IPS-15b (cell line): ENCODE results near the gene RND1.
"Not testable (repeated sequence)": the region's sequence is repeated elsewhere in the genome, so short reads cannot be mapped to it uniquely, and the experiment has no call there.

Experiments used
- H3K27me3 ChIP-seq: one replicate; pipeline ENCODE4 v1.6.1; 2013; ENCODE audit warnings: low read length; ENCODE audit not compliant: control insufficient read depth, insufficient read depth
- H3K36me3 ChIP-seq: one replicate; pipeline ENCODE4 v1.6.1; 2013; ENCODE audit warnings: low read length; ENCODE audit not compliant: control insufficient read depth, insufficient read depth
- H3K4me1 ChIP-seq: one replicate; pipeline ENCODE4 v1.6.1; 2013; ENCODE audit warnings: mild to moderate bottlenecking, low read length; ENCODE audit not compliant: control insufficient read depth, insufficient read depth
- H3K4me3 ChIP-seq: one replicate; pipeline ENCODE4 v1.5.1; 2013; ENCODE audit warnings: low read depth, low read length
- H3K9ac ChIP-seq: one replicate; pipeline ENCODE4 v1.6.1; 2013; ENCODE audit warnings: low read depth, mild to moderate bottlenecking, low read length
- H3K9me3 ChIP-seq: one replicate; pipeline ENCODE4 v1.6.1; 2013; ENCODE audit warnings: mild to moderate bottlenecking, low read length; ENCODE audit not compliant: control insufficient read depth, insufficient read depth

The RND1 gene

GRCh38 chr12:48865281-48866051, at the start of gene RND1:
Gene RND1, minus strand, starts transcription at chr12:48865870. Its CDS starts 103 bp downstream, at chr12:48865767.
- Histone ChIP-seq H3K36me3 (peaks cover 20% of the 10 kb centered on the region), H3K4me1 (peaks cover 12% of the 10 kb centered on the region), H3K4me3 (peak within 1 kb of the TSS; percentile 93), H3K27me3 (no peaks in the 10 kb centered on the region), H3K9ac (peak within 1 kb of the TSS; percentile 85), H3K9me3 (no peaks in the 10 kb centered on the region)

DNA sequence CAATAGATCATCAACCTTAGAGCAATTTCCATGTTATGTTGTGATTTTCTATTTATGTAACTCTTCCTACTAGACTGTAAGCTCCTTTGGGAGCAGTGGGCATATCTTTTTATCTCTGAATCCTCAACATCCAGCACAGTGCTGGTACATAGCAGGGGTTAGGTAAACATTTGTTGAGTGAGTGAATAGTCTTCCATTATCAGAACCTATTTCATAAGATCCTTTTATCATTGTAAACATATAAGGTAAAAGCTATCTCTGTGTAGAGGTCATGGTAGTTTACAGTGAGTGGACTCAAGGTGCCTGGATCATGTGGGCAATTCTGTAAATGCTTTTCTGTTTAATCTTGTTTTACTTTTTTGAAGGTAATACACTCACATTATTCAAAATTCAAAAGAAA, 44.5 kb upstream of the RND1 start:
- Histone ChIP-seq H3K9ac (no peak overlapping the region), H3K4me1 (no peaks in the 10 kb centered on the region)

GRCh38 chr12:48909698-48910097, 44.0 kb upstream of the RND1 start:
- not testable (repeated sequence) for H3K4me3 ChIP-seq, H3K9ac ChIP-seq, H3K27me3 ChIP-seq, H3K36me3 ChIP-seq, H3K4me1 ChIP-seq, H3K9me3 ChIP-seq

More for the DNA sequence above, 44.5 kb upstream of the RND1 start:
- H3K9me3 ChIP-seq, result no peaks in the 10 kb centered on the region
- no peak overlapping the region for H3K4me3 ChIP-seq
- H3K27me3 ChIP-seq, result no peaks in the 10 kb centered on the region
- no peaks in the 10 kb centered on the region for H3K36me3 ChIP-seq

- H3K4me1 ChIP-seq, result no peaks in the 10 kb centered on the region
- no peak overlapping the region for H3K4me3 ChIP-seq
- no peaks in the 10 kb centered on the region for H3K36me3 ChIP-seq
These were observed 41.6 kb upstream of the RND1 start for GRCh38 chr12:48907245-48907644.

GRCh38 chr12:48903982-48904411, 38.3 kb upstream of the RND1 start:
- no peaks in the 10 kb centered on the region for H3K36me3 ChIP-seq
- peak overlapping the region; percentile 59 for H3K4me3 ChIP-seq
- peaks cover 3% of the 10 kb centered on the region for H3K27me3 ChIP-seq
- H3K9ac ChIP-seq, result no peak overlapping the region
- H3K4me1 ChIP-seq, result no peaks in the 10 kb centered on the region
- H3K9me3 ChIP-seq, result no peaks in the 10 kb centered on the region

More at GRCh38 chr12:48907245-48907644, 41.6 kb upstream of the RND1 start:
- Histone ChIP-seq H3K9me3 (no peaks in the 10 kb centered on the region), H3K27me3 (peaks cover 3% of the 10 kb centered on the region), H3K9ac (no peak overlapping the region)

GRCh38 chr12:48903363-48903981, 37.8 kb upstream of the RND1 start:
- Histone ChIP-seq H3K9ac (no peak overlapping the region), H3K4me3 (no peak overlapping the region), H3K4me1 (no peaks in the 10 kb centered on the region), H3K9me3 (no peaks in the 10 kb centered on the region), H3K36me3 (no peaks in the 10 kb centered on the region), H3K27me3 (peaks cover 3% of the 10 kb centered on the region)

DNA sequence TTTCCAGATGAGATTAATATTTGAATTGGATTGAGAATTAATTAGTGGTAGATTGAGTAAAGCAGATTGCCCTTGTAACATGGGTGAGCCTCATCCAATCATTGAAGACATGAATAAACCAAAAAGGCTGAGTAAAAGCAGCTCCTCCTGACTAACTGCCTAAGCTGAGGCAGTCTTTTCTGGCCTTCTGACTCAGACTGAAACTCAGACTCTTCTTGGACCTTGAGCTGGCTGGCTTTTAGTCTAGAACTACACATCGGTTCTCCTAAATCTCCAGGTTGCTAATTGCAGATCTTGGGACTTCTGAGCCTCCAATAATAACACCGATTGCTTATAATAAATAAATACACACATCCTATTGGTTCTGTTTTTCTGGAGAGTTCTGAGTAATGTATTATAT, 35.6 kb upstream of the RND1 start:
- Histone ChIP-seq H3K36me3 (no peaks in the 10 kb centered on the region), H3K4me3 (no peak overlapping the region), H3K27me3 (peaks cover 3% of the 10 kb centered on the region), H3K4me1 (no peaks in the 10 kb centered on the region), H3K9me3 (no peaks in the 10 kb centered on the region), H3K9ac (no peak overlapping the region)

DNA sequence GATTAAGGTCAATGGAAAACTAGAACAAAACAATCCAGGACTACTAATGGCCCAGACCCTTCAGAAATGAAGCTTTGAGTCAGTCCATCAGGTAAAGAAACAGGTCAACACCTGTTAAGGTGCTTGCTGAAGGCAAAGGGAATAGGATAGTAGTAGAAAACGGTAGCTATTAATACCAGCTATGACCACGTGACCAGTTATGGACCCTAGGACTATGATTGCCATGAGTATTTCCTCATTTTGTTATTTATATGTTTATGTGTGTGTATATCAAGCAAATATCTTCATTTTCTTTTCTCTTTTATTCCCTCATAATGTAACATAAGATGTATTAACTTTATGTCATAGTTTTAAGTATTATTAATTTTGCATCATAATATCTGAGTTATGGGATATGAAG, 34.0 kb upstream of the RND1 start:
- Histone ChIP-seq H3K4me3 (no peak overlapping the region), H3K9me3 (no peaks in the 10 kb centered on the region), H3K36me3 (no peaks in the 10 kb centered on the region), H3K27me3 (peaks cover under 1% of the 10 kb centered on the region), H3K4me1 (no peaks in the 10 kb centered on the region), H3K9ac (no peak overlapping the region)

GRCh38 chr12:48894271-48894670, 28.6 kb upstream of the RND1 start:
- no peaks in the 10 kb centered on the region for H3K36me3 ChIP-seq
- no peak overlapping the region for H3K4me3 ChIP-seq
- H3K4me1 ChIP-seq, result no peaks in the 10 kb centered on the region
- H3K9ac ChIP-seq, result no peak overlapping the region
- H3K9me3 ChIP-seq, result no peaks in the 10 kb centered on the region
- H3K27me3 ChIP-seq, result no peaks in the 10 kb centered on the region

DNA sequence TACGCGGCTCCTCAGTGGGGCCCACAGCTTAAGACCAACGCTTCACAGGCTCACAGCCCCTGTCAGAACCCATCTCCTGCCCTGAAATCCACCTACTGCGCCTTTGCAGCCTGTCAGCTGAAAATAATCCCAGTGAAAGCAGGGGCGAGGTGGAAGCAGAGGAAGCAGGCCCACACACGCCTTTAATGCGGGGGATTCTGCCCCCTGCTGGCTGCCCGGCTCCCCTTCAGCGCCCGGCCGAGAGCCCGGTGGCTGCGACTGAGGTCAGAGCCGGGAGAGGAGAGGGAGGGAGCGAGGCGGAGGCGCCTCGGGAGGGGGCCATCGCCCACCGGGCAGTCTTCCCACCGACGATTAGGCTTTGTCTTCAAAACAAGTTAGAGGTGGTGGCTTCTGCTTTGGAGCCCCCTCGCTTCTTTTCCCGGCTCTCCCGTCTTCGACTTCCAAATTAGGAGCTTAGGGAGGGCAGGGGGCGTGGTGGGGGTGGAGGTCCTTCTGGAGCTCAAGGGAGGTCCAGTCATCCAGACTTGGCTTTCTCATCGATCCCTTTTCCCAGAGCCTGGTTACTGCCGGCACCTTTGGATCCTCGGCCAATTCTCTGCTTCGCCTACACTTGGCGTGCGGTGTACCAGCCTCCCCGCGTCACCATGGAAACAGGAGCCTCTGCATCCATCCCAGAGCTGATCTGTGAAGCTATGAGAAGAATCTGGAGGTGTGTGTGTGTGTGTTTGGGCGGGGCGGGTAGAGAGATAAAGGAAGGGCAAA, 25.2 kb upstream of the RND1 start:
- H3K4me3 ChIP-seq, result peak overlapping the region; percentile 64
- peak overlapping the region; percentile 24 for H3K9ac ChIP-seq
- no peaks in the 10 kb centered on the region for H3K9me3 ChIP-seq
- no peaks in the 10 kb centered on the region for H3K36me3 ChIP-seq
- no peaks in the 10 kb centered on the region for H3K4me1 ChIP-seq
- H3K27me3 ChIP-seq, result no peaks in the 10 kb centered on the region

- Histone ChIP-seq H3K4me3 (no peak overlapping the region), H3K9ac (no peak overlapping the region), H3K27me3 (no peaks in the 10 kb centered on the region), H3K9me3 (no peaks in the 10 kb centered on the region), H3K4me1 (no peaks in the 10 kb centered on the region), H3K36me3 (no peaks in the 10 kb centered on the region)
These were observed 24.0 kb upstream of the RND1 start for GRCh38 chr12:48889679-48890078.
